K562 (cell line): ENCODE results near the gene TCEAL5. TPM values are rescaled to one million over a fixed set of nuclear protein-coding genes. Genes with fewer than 3 reads are reported as not detected.

Experiments used
- ATAC-seq: fragments of 200-7000 bp; cut with Tn5 transposase; 3 replicates; pipeline ENCODE4 v1.9.1; 2020; ENCODE audit warnings: moderate library complexity
- BruUV-seq: library from RNA; stranded (reverse); fragments of 400-500 nt; replicated peaks from 2 replicates; lab custom pipeline; 2021; lab: Mats Ljungman, UMichigan
- CTCF ChIA-PET: fragments of 300-600 bp; formaldehyde crosslinking; extraction: SDS; loops from one replicate; lab custom pipeline; 2021; ENCODE audit warnings: low intra/inter-chr PET ratio; lab: Yijun Ruan, JAX
- POLR2A ChIA-PET: fragments of 300-600, 350-650 bp; sonication (Branson Sonifier 250); formaldehyde crosslinking; extraction: SDS; loops from one replicate; lab custom pipeline; 2021; ENCODE audit warnings: antibody characterized with exemption, inconsistent platforms; lab: Yijun Ruan, JAX
- DNase-seq, 4 experiments: peaks; one replicate each; pipeline versions ENCODE4 v3.0.0 to v3.0.0-alpha.2; 2011 to 2018; ENCODE audit warnings: low spot score in 3 of 4, mixed read lengths in 3 of 4; ENCODE audit errors: extremely low read depth in 1 of 4
- FAIRE-seq: peaks from 2 replicates; lab custom pipeline; 2011; peaks lifted over from hg19 to GRCh38; lab: Jason Lieb, UNC
- H2AFZ ChIP-seq: 2 replicates; pipeline ENCODE4 v1.6.0; 2011; ENCODE audit warnings: low read depth, low read length, control low read depth, inconsistent platforms
- H3K27ac ChIP-seq: fragments of 200-600 bp; 3 replicates; pipeline ENCODE4 v1.8.0; 2011; ENCODE audit warnings: low read depth, mild to moderate bottlenecking, control low read depth, inconsistent platforms, low read length, moderate library complexity, mixed read lengths; ENCODE audit errors: extremely low read depth
- H3K27me3 ChIP-seq, 2 experiments: fragments of 300-600 bp in 1 of 2; 2 replicates in 1 of 2; 3 replicates in 1 of 2; pipeline versions ENCODE4 v1.6.0 to v1.8.0; 2011; ENCODE audit warnings: inconsistent platforms in 2 of 2, low read length in 2 of 2, mild to moderate bottlenecking in 1 of 2, mixed read lengths in 1 of 2, moderate library complexity in 1 of 2; ENCODE audit not compliant: control insufficient read depth in 2 of 2, insufficient read depth in 2 of 2
- H3K36me3 ChIP-seq: fragments of 300-600 bp; 3 replicates; pipeline ENCODE4 v1.8.0; 2011; ENCODE audit warnings: mild to moderate bottlenecking, low read length, inconsistent platforms; ENCODE audit not compliant: control insufficient read depth, insufficient read depth
- H3K4me1 ChIP-seq, 2 experiments: fragments of 200-600 bp in 1 of 2; replicated peaks in 1 of 2; 2 replicates in 1 of 2; 3 replicates in 1 of 2; pipeline versions ENCODE4 v1.5.1 to v1.8.0; 2011; ENCODE audit warnings: inconsistent platforms in 2 of 2, low read length in 2 of 2, mild to moderate bottlenecking in 1 of 2, mixed read lengths in 1 of 2, moderate library complexity in 1 of 2; ENCODE audit not compliant: control insufficient read depth in 2 of 2, insufficient read depth in 2 of 2
- H3K4me2 ChIP-seq: 2 replicates; pipeline ENCODE4 v1.6.1; 2011; ENCODE audit warnings: low read length, control low read depth, inconsistent platforms, mixed read lengths; ENCODE audit not compliant: insufficient read depth
- H3K4me3 ChIP-seq: fragments of 200-600 bp; sonication (generic), shearing (Covaris generic); 2 replicates; pipeline ENCODE4 v1.5.1; 2016; ENCODE audit warnings: control low read depth, inconsistent platforms
- H3K79me2 ChIP-seq: fragments of 200-600 bp; 3 replicates; pipeline ENCODE4 v1.8.0; 2011; ENCODE audit warnings: low read length, inconsistent platforms; ENCODE audit not compliant: control insufficient read depth, insufficient read depth
- H3K9ac ChIP-seq, 2 experiments: 2 replicates each; pipeline versions ENCODE4 v1.6.0 to v1.6.1; 2011; ENCODE audit warnings: low read depth in 2 of 2, low read length in 2 of 2, control low read depth in 1 of 2, inconsistent platforms in 1 of 2, mild to moderate bottlenecking in 1 of 2, mixed read lengths in 1 of 2; ENCODE audit not compliant: insufficient read depth in 1 of 2
- H3K9me1 ChIP-seq: one replicate; pipeline ENCODE4 v1.6.0; 2011; ENCODE audit warnings: inconsistent platforms, mild to moderate bottlenecking, low read length, moderate library complexity; ENCODE audit not compliant: control insufficient read depth, insufficient read depth
- H3K9me3 ChIP-seq: replicated peaks from 2 replicates; pipeline ENCODE4 v1.5.1; 2011; ENCODE audit warnings: low read depth, low read length, inconsistent platforms; ENCODE audit not compliant: control insufficient read depth, insufficient read depth
- H4K20me1 ChIP-seq: replicated peaks from 2 replicates; pipeline ENCODE4 v1.6.1; 2011; ENCODE audit warnings: low read length, inconsistent platforms, mixed read lengths; ENCODE audit not compliant: control insufficient read depth, insufficient read depth
- FOSL1 ChIP-seq: fragments of 200-800 bp; sonication (Bioruptor generic); conservative IDR thresholded peaks from 2 replicates; pipeline ENCODE4 v1.6.1; 2016; ENCODE audit warnings: missing genetic modification characterization, missing compliant biosample characterization
- RERE ChIP-seq: sonication (generic); formaldehyde crosslinking; IDR thresholded peaks from 2 replicates; pipeline ENCODE4 v1.8.0; 2023; ENCODE audit warnings: missing genetic modification reagents, mild to moderate bottlenecking, borderline replicate concordance
- WGBS: fragments of 100-300 bp; shearing (Covaris generic); methylation state at CpG from one replicate; pipeline ENCODE4 v1.1.6; 2016; ENCODE audit warnings: low coverage, mixed read lengths; ENCODE audit not compliant: insufficient coverage; ENCODE audit errors: missing lambda C conversion rate; 5-methylcytosine and 5-hydroxymethylcytosine counted together
- in situ Hi-C: fragments of 300-500 bp; cut with MboI; formaldehyde crosslinking; loops from 4 replicates; pipeline ENCODE4 v1.15.0; 2018; ENCODE audit warnings: inconsistent platforms, mixed read lengths
- intact Hi-C: fragments of 100-400 bp; cut with micrococcal nuclease; formaldehyde crosslinking; loops from 2 replicates; pipeline ENCODE4 v1.14.2; 2022
- polyA plus RNA-seq, 8 experiments: library from polyadenylated mRNA; depleted of rRNA in 4 of 8; stranded (reverse) in 5 of 8; unstranded in 3 of 8; fragments of >200 nt; fragmentation: Nextera tagmentation in 2 of 8; fragmentation: Illumina TruSeq in 1 of 8; extraction: Ambion mirVana in 2 of 8; extraction: Trizol in 1 of 8; gene quantifications; 2 replicates each; pipeline versions ENCODE4 v1.2.1 to v1.2.3, GENCODE V29; 2011 to 2014; ENCODE audit warnings: inconsistent platforms in 1 of 8, missing spikeins in 1 of 8
- total RNA-seq, 7 experiments: library from RNA; depleted of rRNA in 6 of 7; stranded (reverse); fragments of >200 nt in 6 of 7; fragmentation: Illumina TruSeq in 2 of 7; extraction: Trizol in 2 of 7; gene quantifications; 2 replicates each; pipeline versions ENCODE4 v1.2.1 to v1.2.3, GENCODE V29; 2011 to 2021; ENCODE audit warnings: low replicate concordance in 1 of 7

Gene TCEAL5
- total and polyA plus RNA-seq, 9 of the 15 experiments (the other 6 are each of a cell fraction or from before 2014, with no cell fraction given): 0.10 to 0.18 TPM; not detected in 7

- Histone ChIP-seq H3K9me3 (no peaks in the 10 kb centered on the region; the same call in 1 of the 2 replicates), H3K27me3 (no peaks in the 10 kb centered on the region), H3K27ac (peak overlapping the region; percentile 47; the same call in 1 of the 3 replicates), H3K4me1 (peaks cover 9 to 46% of the 10 kb centered on the region in 2 experiments), H2AFZ (no peak overlapping the region), H3K79me2 (peaks cover 5% of the 10 kb centered on the region; the same call in 1 of the 3 replicates), H3K9ac (peak overlapping the region in 1 of 2 experiments; percentile 25; a peak in 1 of 4 replicates), H4K20me1 (no peaks in the 10 kb centered on the region), H3K9me1 (no peaks in the 10 kb centered on the region), H3K4me3 (no peak overlapping the region), H3K4me2 (no peak overlapping the region), H3K36me3 (no peaks in the 10 kb centered on the region)
- intact Hi-C loops (no loop called here), in situ Hi-C loops (no loop called here)
- CTCF ChIA-PET: no interaction called here
- FAIRE-seq (peak; percentile 15), ATAC-seq (no peak), DNase-seq (no peak)
- TF ChIP-seq RERE (CRISPR knock-in tag): no peak
- 0 out of 2 replicates have a peak, but pooled peaks have one; percentile 23 for TF ChIP-seq FOSL1
- POLR2A ChIA-PET: no interaction called here
- BruUV-seq: no TSS peak
- WGBS: 29% methylated on average over 1 of the region's 1 CpG
Measured at GRCh38 chrX:103234869-103235268, 41.7 kb downstream of the TCEAL5 start.
